Stimulated activated CD4-positive, alpha-beta T cell treated with anti-CD3 and anti-CD28 coated beads, Interleukin-4, amount 100 ng/mL, for 1 hour (primary cell): ENCODE measurements around the gene TNFRSF11A.

Source experiments
- DNase-seq: peaks from one replicate; pipeline ENCODE4 v3.0.0-alpha.2; 2020

TNFRSF11A gene

DNA sequence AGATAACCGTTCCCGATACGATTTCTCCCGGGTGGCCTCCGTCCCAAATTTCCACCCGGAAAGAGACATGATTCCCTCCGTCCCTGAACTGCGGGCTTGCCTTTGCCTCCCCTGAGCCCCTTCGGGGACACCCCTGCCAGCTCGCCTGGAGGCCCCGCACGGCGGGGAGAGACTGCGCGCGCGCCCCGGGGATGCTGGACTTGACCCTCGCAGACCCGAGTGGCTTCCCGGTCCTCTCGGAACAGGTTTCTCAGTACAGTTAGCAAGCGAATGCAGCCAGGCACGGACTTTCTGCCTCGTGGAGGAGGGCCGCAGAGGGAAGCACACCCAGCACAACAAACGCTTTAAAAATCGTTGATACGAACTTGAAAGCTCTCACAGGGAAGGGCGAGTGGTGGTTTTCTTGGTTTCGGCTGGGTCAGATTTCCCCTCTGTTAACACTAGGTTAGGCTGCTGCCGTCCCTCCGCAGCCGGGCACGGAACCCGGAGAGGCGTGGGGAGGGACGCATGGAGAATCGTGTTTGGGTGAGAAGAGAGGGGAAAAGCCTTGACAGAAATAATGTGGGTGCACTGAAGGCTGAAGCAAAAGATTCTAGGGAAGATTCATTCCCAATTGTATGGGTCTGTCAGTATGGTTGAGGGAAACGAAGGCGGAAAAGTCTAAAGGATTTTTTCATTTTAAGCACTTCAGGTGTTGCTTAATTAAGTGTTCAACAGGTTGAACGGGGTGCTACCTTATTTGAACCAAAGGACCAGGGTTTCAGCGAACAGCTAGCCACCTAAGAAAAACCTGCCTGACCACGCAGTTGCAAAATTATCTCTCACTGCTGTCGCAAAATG lies 916 bp downstream of the TNFRSF11A start:
- peak; percentile 38 for DNase-seq

DNA sequence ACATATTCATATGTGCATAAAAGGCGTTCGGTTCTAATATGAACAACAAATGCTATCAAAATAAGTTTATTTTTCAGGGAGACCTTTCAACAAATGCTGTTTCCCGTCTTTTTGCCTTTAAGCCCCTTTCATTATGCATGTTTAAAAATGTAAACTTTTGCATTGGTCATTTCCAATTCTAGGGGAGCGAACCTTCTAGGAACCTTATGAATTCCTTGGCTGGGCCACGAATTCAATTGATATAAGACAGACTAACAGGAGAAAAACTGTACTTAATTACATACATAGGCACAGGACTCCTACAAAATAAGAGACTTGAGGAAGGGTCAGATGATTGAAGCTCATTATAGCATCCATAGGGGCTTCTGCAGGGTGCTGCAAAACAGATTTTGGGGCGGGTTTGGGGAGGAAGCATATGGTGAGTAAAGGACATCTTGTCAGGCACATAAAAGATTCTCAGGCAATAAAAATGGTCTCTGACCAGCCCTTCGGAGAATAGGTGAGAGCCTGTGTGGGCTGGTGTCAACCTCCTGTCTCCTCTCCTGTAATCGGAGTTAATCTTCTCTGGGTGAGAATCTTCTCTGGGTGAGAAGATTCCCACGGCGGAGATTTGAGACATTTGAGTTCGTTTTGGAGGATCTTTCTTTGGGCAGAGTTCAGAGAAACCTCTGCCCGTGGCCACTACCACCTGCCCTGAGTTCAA lies 1.7 kb downstream of the TNFRSF11A start:
- no peak for DNase-seq

DNA sequence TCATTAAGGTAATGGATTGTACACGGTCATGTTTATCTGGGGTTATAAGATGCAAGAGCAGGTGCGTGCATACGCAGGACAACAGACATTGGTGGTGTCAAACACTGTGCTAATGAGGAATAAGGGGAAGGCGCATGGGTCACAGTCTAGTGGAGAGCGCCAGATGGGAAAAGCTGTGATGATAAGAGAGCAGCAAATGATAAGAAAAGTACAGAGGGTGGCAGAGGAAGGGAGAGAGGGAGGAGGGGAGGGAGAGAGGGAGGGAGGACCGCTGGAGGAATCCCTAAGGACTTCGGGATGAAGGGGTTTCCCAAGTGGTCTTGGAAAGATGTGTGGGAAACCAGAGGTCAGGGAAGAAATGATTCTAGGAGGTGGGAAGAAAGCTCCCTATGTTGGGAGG lies 2.9 kb downstream of the TNFRSF11A start:
- DNase-seq = no peak

DNA sequence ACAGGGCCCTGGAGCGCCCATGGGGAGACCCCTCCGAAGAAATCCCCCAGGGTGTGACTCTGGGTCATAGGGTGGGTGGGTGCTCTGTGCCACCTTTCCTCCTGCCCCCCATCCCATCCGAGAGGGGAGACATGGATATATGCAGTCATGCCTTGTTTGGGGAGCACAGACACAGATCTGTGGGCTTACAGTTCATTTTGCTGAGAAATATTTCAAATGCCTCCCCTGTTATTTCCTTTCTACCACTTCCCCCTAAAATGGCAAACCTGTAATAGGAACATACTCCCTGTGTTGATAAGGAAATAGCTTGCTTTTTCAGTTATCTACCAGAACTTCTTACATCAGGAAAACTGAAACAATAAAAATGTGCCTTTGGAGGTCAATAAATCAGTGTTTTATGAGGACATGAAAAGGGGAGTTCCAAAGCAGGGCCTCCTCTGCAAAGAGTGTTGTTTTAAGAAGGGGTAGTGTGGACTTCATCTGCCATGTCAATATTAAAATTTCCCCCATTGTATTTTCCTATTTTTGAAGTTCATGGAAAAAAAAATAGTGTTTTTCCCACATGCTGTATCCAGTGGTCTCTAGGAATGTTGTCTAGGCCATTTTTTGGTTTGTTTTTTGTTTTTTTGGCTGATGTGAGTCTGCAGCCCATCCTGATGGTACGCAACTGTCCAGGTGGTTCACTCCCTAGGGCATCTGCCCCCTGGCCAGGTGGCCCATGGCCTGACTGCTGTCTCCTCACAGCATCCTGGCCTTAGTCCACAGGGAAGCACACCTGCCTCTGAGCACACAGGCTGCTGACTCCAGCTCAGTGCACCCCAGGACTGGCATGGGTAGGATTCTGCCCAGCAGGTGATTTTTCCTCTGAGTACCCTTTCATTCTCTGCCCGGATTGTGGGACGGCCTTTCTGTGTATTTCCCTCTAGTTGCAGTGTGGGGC lies 3.7 kb downstream of the TNFRSF11A start:
- no peak for DNase-seq

DNA sequence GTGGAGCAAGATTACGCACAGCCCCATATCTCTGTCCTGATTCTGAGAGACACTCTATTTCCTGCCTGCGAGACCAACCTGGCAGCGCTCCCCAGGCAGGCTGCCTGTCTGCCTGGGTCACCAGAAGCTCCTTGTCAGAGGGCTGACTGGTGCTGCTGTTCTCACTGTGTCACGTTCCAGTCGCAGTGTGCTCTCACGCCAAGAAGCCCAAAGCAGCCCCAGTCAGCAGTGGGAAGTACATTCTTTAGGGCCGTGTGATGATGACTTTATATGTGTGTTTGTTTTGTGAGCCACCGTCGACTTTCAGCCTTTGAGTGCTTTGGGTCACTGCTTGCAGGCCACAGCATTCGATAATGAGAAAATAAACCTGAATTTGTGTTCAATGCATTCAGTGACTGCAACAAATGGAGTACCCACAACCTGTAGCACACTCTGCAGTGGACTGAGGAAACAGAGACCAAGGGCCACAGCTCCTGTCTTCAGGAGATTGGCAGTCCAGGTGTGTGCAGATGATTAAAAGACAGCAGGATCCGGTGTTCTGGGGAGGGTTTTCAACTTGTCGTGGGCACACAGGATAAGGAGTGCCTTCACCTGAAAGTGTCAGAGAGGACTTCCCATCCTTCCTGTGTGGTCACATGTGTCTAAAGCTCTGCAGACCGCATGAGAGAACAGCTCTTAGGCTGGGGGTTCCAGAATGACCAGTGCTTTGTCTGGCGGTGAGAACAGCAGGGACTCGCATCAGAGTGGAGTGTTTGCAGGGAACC lies 4.8 kb downstream of the TNFRSF11A start:
- DNase-seq = peak; percentile 10

DNA sequence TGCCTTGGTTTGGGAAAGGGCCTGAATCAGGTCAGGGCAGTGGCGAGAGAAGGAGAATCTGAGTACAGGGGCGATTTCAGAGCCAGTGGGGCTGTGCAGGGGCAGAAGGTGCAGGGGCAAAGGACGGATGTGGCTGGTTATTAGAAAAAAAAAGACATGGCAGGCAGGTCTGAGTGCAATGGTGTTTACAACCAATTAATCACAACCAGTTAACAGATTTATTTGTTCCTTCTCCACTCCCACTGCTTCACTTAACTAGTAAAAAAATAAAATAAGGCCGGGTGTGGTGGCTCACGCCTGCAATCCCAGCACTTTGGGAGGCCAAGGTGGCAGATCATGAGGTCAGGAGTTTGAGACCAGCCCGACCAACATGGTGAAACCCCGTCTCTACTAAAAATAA lies 5.5 kb downstream of the TNFRSF11A start:
- DNase-seq = no peak

DNA sequence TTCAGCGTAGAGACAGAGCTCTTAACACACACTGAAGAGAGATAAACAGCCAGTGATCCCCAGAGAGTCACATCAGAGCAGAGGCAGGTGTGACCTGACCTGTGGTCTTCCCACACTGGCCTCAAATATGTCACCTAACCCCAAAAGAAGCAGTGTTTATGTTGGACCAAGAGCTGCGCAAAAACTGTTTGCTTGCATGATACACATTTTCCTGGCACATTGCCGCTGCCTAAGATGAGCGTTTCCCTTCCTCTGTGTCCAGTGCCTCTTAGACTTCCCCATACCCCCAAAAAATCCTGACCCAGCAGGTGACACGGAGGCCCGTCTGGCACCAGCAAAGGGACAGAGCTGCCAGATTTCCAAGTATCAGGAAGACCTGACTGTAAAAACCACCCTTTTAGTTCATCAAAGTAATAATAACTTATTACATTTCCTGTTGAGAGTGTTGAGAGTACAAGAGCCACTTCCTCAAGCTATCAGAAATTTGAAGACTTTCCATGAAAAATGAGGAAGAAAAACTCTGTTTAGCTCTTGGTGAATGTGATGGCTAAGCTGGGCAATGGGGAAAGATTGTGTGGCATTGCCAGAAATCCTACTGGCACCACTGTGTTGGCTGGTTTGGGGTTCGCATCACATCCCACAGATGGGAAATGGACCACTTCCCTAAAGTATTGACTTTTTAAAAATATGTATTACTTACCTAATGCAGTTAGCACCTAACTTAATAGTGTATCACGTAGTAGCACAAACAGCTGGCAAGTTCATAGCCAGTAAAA lies 6.7 kb downstream of the TNFRSF11A start:
- no peak for DNase-seq

DNA sequence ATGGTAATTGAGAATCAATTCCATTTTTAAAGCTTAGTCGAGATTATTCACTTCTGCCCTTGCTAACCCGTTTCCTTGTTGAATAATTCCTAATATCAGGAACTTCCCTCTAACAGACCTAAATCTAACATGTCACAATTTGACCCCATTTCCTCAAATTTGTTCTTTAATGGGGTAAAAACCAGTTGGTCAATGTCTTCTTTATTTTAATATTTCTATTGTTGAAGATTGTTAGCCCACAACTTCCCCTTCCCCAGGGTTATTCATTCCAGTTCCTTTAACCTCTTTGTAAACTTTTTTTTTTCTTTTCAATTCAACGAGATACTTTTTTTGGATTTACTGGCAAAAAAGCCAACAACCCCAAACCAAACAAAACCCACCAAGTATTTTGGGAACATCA lies 7.3 kb downstream of the TNFRSF11A start:
- DNase-seq = no peak

DNA sequence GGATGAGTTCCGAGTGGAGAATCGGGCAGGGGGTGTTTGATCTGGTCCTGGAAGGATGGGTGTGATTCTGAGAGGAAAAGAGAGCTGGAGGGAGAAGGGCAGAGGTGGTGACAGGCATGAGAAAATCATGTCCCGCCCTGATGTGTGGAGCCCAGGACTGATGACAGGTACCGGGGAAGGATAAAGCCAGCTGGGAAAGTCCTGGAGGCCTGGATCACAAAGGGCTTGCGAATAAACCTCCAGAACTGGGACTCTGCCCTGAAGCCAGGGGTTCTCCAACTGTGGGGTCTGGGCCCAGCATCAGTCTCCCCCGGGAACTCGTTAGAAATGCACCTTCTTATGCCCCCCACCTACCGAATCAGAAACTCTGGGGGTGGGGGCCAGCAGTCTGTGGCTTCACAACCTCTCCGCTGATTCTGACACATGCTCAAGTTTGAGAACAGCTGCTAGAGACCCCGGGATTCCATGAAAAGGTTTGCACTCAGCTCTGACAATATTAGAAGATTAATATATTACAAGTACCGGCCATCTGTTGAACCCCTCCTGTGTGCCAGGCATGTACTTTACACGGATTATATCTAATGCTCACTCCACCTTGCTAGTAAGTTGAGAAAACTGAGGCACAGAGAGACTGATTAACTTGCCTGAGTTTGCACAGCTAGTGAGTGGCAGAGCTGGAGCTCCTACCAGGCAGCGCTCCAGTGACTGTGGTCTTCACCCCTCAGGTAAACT lies 8.0 kb downstream of the TNFRSF11A start:
- DNase-seq = no peak

DNA sequence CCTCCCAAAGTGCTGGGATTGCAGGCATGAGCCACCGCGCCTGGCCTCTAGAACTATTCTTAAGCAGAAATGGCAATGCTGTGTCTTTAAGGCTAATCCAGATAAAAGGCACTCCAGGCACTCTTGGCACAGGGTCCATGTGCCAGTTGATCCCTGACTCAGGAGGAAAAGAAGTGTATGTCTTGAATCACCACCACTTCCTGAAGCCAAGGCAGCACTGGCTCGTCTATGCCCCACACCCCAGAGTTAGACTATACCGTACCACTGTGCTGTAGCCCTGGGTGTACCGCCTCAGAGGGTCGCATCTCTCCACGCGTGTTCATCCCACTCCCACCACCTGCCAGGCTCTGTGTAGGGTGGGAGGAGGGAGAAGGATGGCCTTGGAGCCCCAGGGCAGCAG lies 9.0 kb downstream of the TNFRSF11A start:
- DNase-seq = no peak

DNA sequence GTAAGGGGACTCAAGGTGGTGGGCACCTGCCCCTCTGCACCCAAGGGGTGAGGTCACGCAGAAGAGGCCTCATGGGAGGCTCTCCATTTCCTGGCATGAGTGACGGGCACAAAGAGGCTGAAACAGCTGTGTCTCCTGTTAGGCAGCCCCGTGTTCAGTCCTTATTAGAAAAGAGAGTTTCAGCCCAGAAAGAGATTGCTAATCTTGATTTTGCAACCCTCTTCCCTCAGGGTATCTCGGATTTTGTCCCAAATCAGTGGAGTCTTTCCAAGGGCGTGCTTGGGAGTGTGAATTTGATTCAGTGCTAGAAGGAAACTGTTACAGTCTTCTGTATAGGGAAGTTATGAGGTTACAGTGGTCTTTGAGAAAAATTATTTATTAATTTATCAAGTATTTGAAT lies 10.4 kb downstream of the TNFRSF11A start:
- DNase-seq = no peak

DNA sequence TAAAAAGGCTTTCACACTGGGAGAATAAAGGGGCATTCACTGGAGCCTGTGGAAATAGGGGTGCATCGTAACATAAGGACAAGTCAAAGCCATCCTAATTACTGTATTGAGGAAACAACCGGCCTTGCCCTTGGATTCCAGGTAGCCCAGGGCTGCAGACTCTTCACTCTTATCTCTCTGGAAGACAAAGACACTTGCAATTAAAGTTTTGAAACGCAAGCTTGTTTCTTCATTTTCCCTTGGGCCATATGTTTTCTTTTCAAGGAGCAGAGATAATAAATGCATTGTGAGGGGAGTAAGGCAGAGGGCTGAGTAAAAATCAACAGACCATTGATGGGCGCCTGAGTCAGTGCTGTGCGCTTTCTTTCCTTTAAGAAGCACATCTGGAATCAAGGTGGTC lies 11.5 kb downstream of the TNFRSF11A start:
- DNase-seq = no peak

DNA sequence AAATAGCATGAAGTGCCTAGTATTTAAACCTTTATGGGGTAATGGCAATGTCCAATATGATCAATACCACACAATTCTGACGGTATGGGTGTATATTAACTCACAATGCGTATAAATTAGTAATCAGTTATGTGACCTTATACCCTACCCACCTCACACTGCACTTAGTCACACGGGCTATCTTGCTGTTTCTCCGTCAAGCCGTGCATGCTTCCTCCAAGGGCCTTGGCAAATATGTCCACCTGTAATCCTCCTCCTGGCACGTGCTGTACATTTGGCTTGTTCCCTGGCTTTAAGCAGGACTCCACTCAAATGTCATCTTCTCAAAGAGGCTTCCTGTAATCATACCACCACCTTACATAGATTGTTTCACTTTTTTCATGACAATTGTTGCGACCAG lies 12.2 kb downstream of the TNFRSF11A start:
- DNase-seq = no peak

DNA sequence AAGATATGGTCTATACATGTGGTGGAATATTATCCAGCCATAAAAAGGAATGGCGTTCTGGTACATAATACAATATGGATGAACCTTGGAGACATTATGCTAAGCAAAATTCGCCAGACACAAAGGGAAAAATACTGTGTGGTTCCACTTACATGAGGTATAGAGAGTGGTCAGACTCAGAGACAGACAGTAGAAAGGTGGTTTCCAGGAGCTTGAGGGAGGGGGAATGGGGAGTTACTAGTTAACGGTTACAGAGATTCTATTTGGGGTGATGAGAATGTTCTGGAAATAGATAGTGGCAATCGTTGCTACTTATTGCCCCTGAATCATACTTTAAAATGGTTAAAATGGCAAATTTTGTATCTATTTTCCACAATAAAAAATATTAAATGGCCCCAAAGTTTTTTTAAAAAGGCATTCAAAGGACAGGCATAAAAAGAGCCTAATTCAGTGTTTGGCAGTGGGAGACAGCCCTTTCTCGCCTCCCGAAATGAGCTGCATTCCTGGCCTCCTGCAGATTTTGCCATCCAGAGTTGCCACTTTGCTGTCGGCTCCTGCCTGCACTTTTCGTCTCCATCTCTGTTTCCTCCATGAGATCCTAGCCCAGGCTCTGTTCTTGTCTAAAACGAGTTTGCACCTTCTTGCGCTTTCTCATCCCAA lies 13.5 kb downstream of the TNFRSF11A start:
- no peak for DNase-seq

DNA sequence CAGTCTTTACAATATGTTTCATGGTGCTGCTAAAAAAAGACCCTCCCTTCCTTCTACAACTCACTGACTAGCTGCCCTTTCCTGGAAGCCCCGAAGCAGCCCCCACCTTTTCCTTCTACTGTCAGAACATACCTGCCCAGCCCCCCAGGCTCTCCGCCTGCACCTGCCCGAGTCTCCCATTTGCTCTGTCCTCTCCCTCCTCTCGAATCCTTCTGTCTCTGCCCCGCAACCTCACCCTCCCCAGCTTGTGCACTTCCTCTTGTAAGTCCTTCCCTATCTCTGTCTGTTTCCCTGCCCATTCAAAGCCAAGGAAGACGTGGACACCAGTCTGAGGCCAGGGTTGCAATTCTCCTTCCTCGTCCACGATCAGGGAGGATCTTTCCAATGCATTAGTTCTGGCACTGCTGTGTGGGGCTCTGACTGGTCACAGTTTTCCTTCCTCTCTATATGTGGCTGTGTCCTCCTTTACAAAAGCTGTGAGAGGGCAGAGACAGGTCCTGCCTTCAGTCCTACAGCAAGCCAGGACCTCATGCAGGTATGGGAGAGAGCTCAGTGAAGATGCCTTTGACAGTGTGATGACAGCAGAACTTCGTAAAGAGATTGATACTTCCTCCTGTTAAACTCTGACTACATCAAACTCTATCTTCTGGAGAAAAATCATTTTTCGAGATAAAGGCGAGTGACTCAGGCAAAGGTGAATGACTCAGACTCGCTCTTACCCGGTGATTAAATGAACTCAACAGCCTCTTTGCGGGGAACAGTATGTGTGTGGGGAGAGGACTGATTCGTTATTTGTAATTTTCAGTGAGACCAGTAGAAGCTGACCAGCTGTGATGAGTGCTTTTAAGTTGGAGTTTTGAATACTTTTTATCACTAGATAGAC lies 14.2 kb downstream of the TNFRSF11A start:
- no peak for DNase-seq

DNA sequence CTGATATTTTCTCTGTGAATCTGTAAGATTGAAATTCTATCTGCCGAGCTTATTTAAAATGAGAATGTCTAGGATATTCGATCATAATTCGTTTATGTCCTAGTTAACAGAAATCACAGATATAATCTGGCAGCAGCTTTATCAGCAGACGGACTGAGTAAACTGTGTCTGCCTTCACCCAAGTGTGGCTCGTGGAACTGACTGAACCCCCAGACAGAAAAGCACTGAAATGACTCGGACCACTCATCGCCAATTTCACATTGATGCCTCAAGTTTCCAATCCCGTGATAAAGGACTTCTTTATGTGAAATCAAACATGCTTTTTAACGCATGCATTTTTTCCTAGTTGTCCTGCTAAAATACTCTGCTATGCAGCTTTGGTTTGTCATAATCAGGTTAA lies 15.9 kb downstream of the TNFRSF11A start:
- DNase-seq = no peak

DNA sequence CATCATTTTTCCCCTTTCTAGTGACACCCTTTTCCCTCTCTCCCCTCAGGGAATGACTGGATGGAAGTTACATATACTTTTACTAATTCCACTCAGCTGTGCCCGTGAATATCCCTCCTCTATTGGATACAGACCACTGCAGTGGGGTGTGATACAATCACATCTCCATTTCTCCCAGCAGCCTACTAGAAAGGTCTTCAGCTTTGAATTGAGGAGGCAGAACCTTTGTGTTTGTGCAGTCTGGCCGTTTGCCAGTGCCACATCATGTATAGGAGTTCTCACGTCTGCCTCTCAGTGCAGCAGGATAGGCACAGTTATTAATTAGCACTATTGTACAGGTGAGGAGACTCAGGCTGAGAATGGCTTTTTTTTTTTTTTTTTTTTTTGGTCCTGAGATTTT lies 16.4 kb downstream of the TNFRSF11A start:
- no peak for DNase-seq

DNA sequence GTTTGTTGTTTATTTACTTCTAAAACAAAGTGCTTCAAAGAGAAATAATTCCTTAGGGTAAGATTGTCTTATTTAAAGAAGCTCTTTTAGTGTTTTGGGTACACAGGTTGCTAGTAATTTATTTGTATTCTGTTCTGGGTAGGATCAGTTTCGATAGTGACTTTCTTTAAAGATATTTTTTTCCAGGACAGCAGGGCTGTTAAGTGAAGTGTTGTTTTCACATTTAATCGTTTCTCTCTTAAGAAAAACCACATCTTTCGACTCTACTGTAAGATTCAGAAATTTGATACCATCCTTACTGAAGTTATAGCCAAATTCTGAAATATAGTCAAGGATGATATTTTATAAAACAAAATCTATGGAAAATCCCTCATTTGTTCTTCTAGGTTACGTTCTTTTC lies 17.8 kb downstream of the TNFRSF11A start:
- DNase-seq = no peak

DNA sequence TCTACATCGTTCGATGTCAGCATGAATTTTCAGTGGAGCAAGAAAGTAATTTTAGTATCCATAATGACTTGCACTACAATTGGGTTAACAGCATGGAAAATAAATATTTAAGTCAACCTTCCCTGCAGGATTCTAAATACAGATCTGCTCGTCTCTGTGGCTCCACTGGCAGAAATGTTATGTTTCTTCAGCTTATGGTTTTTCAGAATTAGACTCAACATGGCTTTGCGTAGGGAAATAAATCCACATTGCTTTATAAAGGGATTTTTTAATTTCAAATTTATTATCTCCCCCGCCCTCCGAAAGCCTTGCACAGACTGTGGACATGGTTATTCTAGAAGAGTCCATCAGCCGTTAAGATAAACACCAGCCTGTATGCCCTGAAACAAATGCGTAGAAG lies 18.2 kb downstream of the TNFRSF11A start:
- DNase-seq = no peak
